ENCODE data around the gene SYS1. TPM values are rescaled to one million over a fixed set of nuclear protein-coding genes. Genes with fewer than 3 reads are reported as not detected.
A peak's percentile ranks its signal among the peaks of the same experiment; 100 is the strongest.

Gene SYS1
- total RNA-seq, 6 experiments from 2014 or later = 22.9 to 34.1 (median 27.6) TPM

DNA sequence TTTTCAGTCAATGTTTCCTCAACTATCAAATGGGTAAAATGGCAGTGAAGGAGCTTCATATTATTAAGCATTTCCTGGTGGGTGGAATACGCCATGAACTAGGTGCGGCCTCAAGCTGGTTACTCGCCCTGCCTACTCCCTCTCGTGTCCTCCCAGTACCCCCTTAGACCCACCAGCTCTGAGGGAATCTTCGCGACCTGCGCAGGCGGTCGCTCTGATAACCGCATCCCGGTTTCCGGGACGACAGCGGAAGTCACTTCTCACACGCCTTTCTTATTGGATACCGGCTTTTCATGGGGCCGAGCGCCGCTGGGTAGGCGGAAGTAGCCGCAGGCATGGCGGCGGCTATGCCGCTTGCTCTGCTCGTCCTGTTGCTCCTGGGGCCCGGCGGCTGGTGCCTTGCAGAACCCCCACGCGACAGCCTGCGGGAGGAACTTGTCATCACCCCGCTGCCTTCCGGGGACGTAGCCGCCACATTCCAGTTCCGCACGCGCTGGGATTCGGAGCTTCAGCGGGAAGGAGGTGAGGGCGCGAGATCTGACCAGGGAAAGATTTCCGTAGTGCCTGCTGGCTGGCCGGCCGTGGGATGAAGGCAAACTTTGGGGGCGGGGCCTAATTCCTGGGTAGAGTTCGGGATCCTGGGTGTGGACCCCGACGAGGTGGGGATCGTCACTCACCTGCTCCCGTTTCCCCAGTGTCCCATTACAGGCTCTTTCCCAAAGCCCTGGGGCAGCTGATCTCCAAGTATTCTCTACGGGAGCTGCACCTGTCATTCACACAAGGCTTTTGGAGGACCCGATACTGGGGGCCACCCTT is 53.1 kb downstream of the SYS1 start, which contains the start of gene PIGT:
Gene PIGT, plus strand, starts transcription at position 320 of the 816 bp plus-strand sequence. Its CDS starts 16 bp downstream, at position 336.
- peaks cover 12% of the 10 kb centered on the region; the same call in 1 of the 2 replicates for H3K36me3 Mint-ChIP-seq (ENCODE audit: low read depth)
- peak within 1 kb of the TSS; percentile 96 for H3K27ac Mint-ChIP-seq
- H3K9me3 Mint-ChIP-seq = no peaks in the 10 kb centered on the region
- no peaks in the 10 kb centered on the region; the same call in 1 of the 2 replicates for H3K27me3 Mint-ChIP-seq (ENCODE audit: insufficient read depth)
- peak; percentile 79 for DNase-seq
- peak within 1 kb of the TSS; percentile 95 for H3K4me3 Mint-ChIP-seq
- TF ChIP-seq, protein P1, sequence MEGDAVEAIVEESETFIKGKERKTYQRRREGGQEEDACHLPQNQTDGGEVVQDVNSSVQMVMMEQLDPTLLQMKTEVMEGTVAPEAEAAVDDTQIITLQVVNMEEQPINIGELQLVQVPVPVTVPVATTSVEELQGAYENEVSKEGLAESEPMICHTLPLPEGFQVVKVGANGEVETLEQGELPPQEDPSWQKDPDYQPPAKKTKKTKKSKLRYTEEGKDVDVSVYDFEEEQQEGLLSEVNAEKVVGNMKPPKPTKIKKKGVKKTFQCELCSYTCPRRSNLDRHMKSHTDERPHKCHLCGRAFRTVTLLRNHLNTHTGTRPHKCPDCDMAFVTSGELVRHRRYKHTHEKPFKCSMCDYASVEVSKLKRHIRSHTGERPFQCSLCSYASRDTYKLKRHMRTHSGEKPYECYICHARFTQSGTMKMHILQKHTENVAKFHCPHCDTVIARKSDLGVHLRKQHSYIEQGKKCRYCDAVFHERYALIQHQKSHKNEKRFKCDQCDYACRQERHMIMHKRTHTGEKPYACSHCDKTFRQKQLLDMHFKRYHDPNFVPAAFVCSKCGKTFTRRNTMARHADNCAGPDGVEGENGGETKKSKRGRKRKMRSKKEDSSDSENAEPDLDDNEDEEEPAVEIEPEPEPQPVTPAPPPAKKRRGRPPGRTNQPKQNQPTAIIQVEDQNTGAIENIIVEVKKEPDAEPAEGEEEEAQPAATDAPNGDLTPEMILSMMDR (IDR thresholded peaks at IDR 0.05) = no peak
- H3K4me1 Mint-ChIP-seq (ENCODE audit: low read depth) = peaks cover 59% of the 10 kb centered on the region

DNA sequence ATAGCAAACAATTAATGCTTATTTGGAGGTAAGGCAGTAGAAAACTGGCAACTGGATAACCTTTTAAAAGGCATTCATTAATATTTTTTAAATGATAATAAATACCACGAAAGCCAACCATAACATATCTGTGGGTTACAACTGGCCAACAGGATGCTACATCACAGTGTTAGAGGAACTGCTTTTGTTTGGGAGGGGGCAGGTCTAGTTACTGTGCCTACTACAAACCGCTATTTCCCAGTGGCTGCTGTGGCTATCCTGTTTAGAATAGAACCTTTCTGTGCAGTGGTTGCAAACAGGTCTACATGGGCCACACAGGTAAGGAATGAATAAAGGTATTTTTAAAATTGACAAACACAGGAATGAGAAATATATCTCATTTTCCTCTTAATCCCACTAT is 54.0 kb downstream of the SYS1 start:
- peaks cover 59% of the 10 kb centered on the region for H3K4me1 Mint-ChIP-seq (ENCODE audit: low read depth)
- H3K27ac Mint-ChIP-seq = peak overlapping the region; percentile 96
- H3K9me3 Mint-ChIP-seq = no peaks in the 10 kb centered on the region
- H3K27me3 Mint-ChIP-seq (ENCODE audit: insufficient read depth) = no peaks in the 10 kb centered on the region; the same call in 1 of the 2 replicates
- peaks cover 12% of the 10 kb centered on the region; the same call in 1 of the 2 replicates for H3K36me3 Mint-ChIP-seq (ENCODE audit: low read depth)
- H3K4me3 Mint-ChIP-seq = peak overlapping the region; percentile 95
- no peak for DNase-seq
- TF ChIP-seq, protein P1 (IDR thresholded peaks at IDR 0.05) = no peak

Other genes starting within 250 kb of the SYS1 start
- gene WFDC5, start 248.0 kb upstream of the SYS1 start, total RNA-seq (2021; fragmentation: NEBNext Ultra II Directional; extraction: Animal tissue kit (Norgen Biotek cat#: 25700)) = not detected
- not detected for gene WFDC12, start 238.7 kb upstream of the SYS1 start, total RNA-seq (2021; fragmentation: NEBNext Ultra II Directional; extraction: Animal tissue kit (Norgen Biotek cat#: 25700))
- gene PI3, start 188.3 kb upstream of the SYS1 start, total RNA-seq (2021; fragmentation: NEBNext Ultra II Directional; extraction: Animal tissue kit (Norgen Biotek cat#: 25700)) = not detected
- gene SEMG1, start 156.1 kb upstream of the SYS1 start, total RNA-seq (2021; fragmentation: NEBNext Ultra II Directional; extraction: Animal tissue kit (Norgen Biotek cat#: 25700)) = not detected
- not detected for gene SEMG2, start 141.8 kb upstream of the SYS1 start, total RNA-seq (2021; fragmentation: NEBNext Ultra II Directional; extraction: Animal tissue kit (Norgen Biotek cat#: 25700))
- under 1 TPM in 2 of 6 experiments, not detected in 4; 0.33 to 0.66 TPM for gene SLPI, start 108.6 kb upstream of the SYS1 start, total RNA-seq (2021; fragmentation: NEBNext Ultra II Directional; extraction: Animal tissue kit (Norgen Biotek cat#: 25700))
- not detected for gene RBPJL, start 56.3 kb upstream of the SYS1 start, total RNA-seq (2021; fragmentation: NEBNext Ultra II Directional; extraction: Animal tissue kit (Norgen Biotek cat#: 25700))
- not detected for gene MATN4, start 54.9 kb upstream of the SYS1 start, total RNA-seq (2021; fragmentation: NEBNext Ultra II Directional; extraction: Animal tissue kit (Norgen Biotek cat#: 25700))
- 100 to 1,000 TPM; 122 to 146 (median 135) TPM for gene SDC4, start 14.7 kb upstream of the SYS1 start, total RNA-seq (2021; fragmentation: NEBNext Ultra II Directional; extraction: Animal tissue kit (Norgen Biotek cat#: 25700))
- gene TP53TG5, start 15.2 kb downstream of the SYS1 start, total RNA-seq (2021; fragmentation: NEBNext Ultra II Directional; extraction: Animal tissue kit (Norgen Biotek cat#: 25700)) = not detected
- 10 to 100 TPM; 15.2 to 19.5 (median 19.0) TPM for gene DBNDD2, start 45.1 kb downstream of the SYS1 start, total RNA-seq (2021; fragmentation: NEBNext Ultra II Directional; extraction: Animal tissue kit (Norgen Biotek cat#: 25700))
- gene PIGT, start 53.0 kb downstream of the SYS1 start, total RNA-seq (2021; fragmentation: NEBNext Ultra II Directional; extraction: Animal tissue kit (Norgen Biotek cat#: 25700)) = 10 to 100 TPM; 76.7 to 94.0 (median 81.8) TPM
- under 1 TPM in 1 of 6 experiments, not detected in 5; 0.97 TPM for gene WFDC2, start 106.6 kb downstream of the SYS1 start, total RNA-seq (2021; fragmentation: NEBNext Ultra II Directional; extraction: Animal tissue kit (Norgen Biotek cat#: 25700))
- not detected for gene SPINT3, start 152.5 kb downstream of the SYS1 start, total RNA-seq (2021; fragmentation: NEBNext Ultra II Directional; extraction: Animal tissue kit (Norgen Biotek cat#: 25700))
- gene WFDC6, start 176.3 kb downstream of the SYS1 start, total RNA-seq (2021; fragmentation: NEBNext Ultra II Directional; extraction: Animal tissue kit (Norgen Biotek cat#: 25700)) = not detected
- not detected for gene EPPIN, start 184.2 kb downstream of the SYS1 start, total RNA-seq (2021; fragmentation: NEBNext Ultra II Directional; extraction: Animal tissue kit (Norgen Biotek cat#: 25700))
- gene WFDC8, start 216.1 kb downstream of the SYS1 start, total RNA-seq (2021; fragmentation: NEBNext Ultra II Directional; extraction: Animal tissue kit (Norgen Biotek cat#: 25700)) = not detected

All from HFFc6 (cell line).